ENCODE measurements around the gene TRIM39.

DNA sequence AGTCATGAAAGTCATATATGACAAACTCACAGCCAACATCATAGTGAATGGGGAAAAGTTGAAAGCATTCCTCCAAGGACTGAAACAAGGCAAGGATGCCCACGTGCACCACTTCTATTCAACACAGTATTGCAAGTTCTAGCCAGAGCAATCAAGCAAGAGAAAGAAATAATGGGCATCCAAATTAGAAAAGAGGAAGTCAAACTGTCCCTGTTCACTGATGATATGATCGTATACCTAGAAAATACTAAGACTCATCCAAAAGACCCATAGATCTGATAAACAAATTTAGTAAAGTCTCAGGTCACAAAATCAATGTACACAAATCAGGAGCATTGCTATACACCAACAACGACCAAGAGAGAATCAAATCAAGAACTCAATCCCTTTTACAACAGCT, 59.4 kb downstream of the TRIM39 start:
- TF ChIP-seq, protein P1, sequence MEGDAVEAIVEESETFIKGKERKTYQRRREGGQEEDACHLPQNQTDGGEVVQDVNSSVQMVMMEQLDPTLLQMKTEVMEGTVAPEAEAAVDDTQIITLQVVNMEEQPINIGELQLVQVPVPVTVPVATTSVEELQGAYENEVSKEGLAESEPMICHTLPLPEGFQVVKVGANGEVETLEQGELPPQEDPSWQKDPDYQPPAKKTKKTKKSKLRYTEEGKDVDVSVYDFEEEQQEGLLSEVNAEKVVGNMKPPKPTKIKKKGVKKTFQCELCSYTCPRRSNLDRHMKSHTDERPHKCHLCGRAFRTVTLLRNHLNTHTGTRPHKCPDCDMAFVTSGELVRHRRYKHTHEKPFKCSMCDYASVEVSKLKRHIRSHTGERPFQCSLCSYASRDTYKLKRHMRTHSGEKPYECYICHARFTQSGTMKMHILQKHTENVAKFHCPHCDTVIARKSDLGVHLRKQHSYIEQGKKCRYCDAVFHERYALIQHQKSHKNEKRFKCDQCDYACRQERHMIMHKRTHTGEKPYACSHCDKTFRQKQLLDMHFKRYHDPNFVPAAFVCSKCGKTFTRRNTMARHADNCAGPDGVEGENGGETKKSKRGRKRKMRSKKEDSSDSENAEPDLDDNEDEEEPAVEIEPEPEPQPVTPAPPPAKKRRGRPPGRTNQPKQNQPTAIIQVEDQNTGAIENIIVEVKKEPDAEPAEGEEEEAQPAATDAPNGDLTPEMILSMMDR (IDR thresholded peaks at IDR 0.05) = no peak
- TF ChIP-seq POLR2A (IDR thresholded peaks at IDR 0.05) = no peak
